HepG2 (cell line): ENCODE measurements around the gene GAL3ST3. TPM values are rescaled to one million over a fixed set of nuclear protein-coding genes. Genes with fewer than 3 reads are reported as not detected.

ENCODE experiments used
- ATF4 ChIP-seq, 2 experiments: fragments of 450-650 bp in 1 of 2; sonication (generic) in 1 of 2; formaldehyde crosslinking; IDR thresholded peaks; 2 replicates each; pipeline versions ENCODE4 v1.5.0 to v1.8.0; 2020 to 2022; ENCODE audit warnings: mild to moderate bottlenecking in 1 of 2, missing genetic modification reagents in 1 of 2
- EED ChIP-seq: sonication (generic); formaldehyde crosslinking; IDR thresholded peaks from 2 replicates; pipeline ENCODE4 v1.5.0; 2020; ENCODE audit warnings: mild to moderate bottlenecking, missing genetic modification reagents
- GMEB2 ChIP-seq: IDR thresholded peaks from 2 replicates; pipeline ENCODE4 v1.6.1; 2016; ENCODE audit warnings: missing biosample characterization, missing genetic modification reagents, low read depth
- HOXA5 ChIP-seq: sonication (generic); formaldehyde crosslinking; IDR thresholded peaks from 2 replicates; pipeline ENCODE4 v1.4.0; 2020; ENCODE audit warnings: missing genetic modification reagents
- HOXA7 ChIP-seq: sonication (generic); formaldehyde crosslinking; IDR thresholded peaks from 2 replicates; pipeline ENCODE4 v1.8.1; 2022; ENCODE audit warnings: mild to moderate bottlenecking, missing genetic modification reagents, moderate library complexity
- KAT7 ChIP-seq: IDR thresholded peaks from 2 replicates; pipeline ENCODE4 v1.6.1; 2018; ENCODE audit warnings: borderline replicate concordance, missing compliant biosample characterization
- KDM6A ChIP-seq: IDR thresholded peaks from 2 replicates; pipeline ENCODE4 v1.6.1; 2016; ENCODE audit warnings: low read depth
- NRL ChIP-seq: sonication (generic); formaldehyde crosslinking; IDR thresholded peaks from 2 replicates; pipeline ENCODE4 v1.5.0; 2020; ENCODE audit warnings: missing genetic modification reagents, mild to moderate bottlenecking, moderate library complexity, borderline replicate concordance
- SNAPC5 ChIP-seq: sonication (generic); formaldehyde crosslinking; IDR thresholded peaks from 2 replicates; pipeline ENCODE4 v1.8.1; 2023; ENCODE audit warnings: mild to moderate bottlenecking, missing genetic modification reagents, borderline replicate concordance
- TEAD2 ChIP-seq: sonication (generic); formaldehyde crosslinking; IDR thresholded peaks from 2 replicates; pipeline ENCODE4 v1.9.0; 2021; ENCODE audit warnings: missing genetic modification reagents
- THYN1 ChIP-seq: sonication (generic); formaldehyde crosslinking; IDR thresholded peaks from 2 replicates; pipeline ENCODE4 v1.8.1; 2023; ENCODE audit warnings: low read depth, mild to moderate bottlenecking, moderate library complexity, missing genetic modification reagents, borderline replicate concordance
- TIGD3 ChIP-seq: sonication (generic); formaldehyde crosslinking; IDR thresholded peaks from 2 replicates; pipeline ENCODE4 v1.5.1; 2020; ENCODE audit warnings: mild to moderate bottlenecking, missing genetic modification reagents, borderline replicate concordance
- ZC3H4 ChIP-seq: sonication (generic); formaldehyde crosslinking; IDR thresholded peaks from 2 replicates; pipeline ENCODE4 v1.4.0; 2020; ENCODE audit warnings: missing genetic modification reagents, borderline replicate concordance
- ZEB1 ChIP-seq: IDR thresholded peaks from 2 replicates; pipeline ENCODE4 v1.6.1; 2012; ENCODE audit warnings: mild to moderate bottlenecking, low read depth, inconsistent platforms; ENCODE audit not compliant: insufficient replicate concordance
- ZFP37 ChIP-seq: sonication (generic); formaldehyde crosslinking; IDR thresholded peaks from 2 replicates; pipeline ENCODE4 v1.4.0; 2020; ENCODE audit warnings: missing genetic modification reagents, borderline replicate concordance
- ZGPAT ChIP-seq: IDR thresholded peaks from 2 replicates; pipeline ENCODE4 v1.6.1; 2016; ENCODE audit warnings: mild to moderate bottlenecking
- ZMYM3 ChIP-seq: sonication (generic); formaldehyde crosslinking; IDR thresholded peaks from 2 replicates; pipeline ENCODE4 v1.5.1; 2020; ENCODE audit warnings: mild to moderate bottlenecking, missing genetic modification reagents
- ZNF430 ChIP-seq: sonication (generic); formaldehyde crosslinking; IDR thresholded peaks from 2 replicates; pipeline ENCODE4 v1.9.0; 2021; ENCODE audit warnings: mild to moderate bottlenecking, missing genetic modification reagents
- ZNF589 ChIP-seq: sonication (generic); formaldehyde crosslinking; conservative IDR thresholded peaks from 2 replicates; pipeline ENCODE4 v1.8.0; 2022; ENCODE audit warnings: mild to moderate bottlenecking, moderate library complexity, missing genetic modification reagents
- ZNF710 ChIP-seq: sonication (generic); formaldehyde crosslinking; IDR thresholded peaks from 2 replicates; pipeline ENCODE4 v1.5.0; 2020; ENCODE audit warnings: mild to moderate bottlenecking, missing genetic modification reagents, borderline replicate concordance
- ZNF816 ChIP-seq: sonication (generic); formaldehyde crosslinking; IDR thresholded peaks from 2 replicates; pipeline ENCODE4 v1.8.0; 2022; ENCODE audit warnings: missing genetic modification reagents, mild to moderate bottlenecking, borderline replicate concordance
- polyA plus RNA-seq, 8 experiments: library from polyadenylated mRNA; depleted of rRNA in 3 of 8; stranded (reverse) in 7 of 8; unstranded in 1 of 8; fragments of >200 nt; fragmentation: Illumina TruSeq in 4 of 8; extraction: Trizol in 4 of 8; gene quantifications; 2 replicates each; pipeline versions ENCODE4 v1.2.1 to v1.2.3, GENCODE V29; 2011 to 2016; ENCODE audit warnings: low read depth in 4 of 8, missing spikeins in 1 of 8, mixed read lengths in 1 of 8; ENCODE audit not compliant: insufficient read depth in 1 of 8
- total RNA-seq, 5 experiments: library from RNA; depleted of rRNA; stranded (reverse); fragments of >200 nt; fragmentation: Illumina TruSeq; extraction: Trizol; gene quantifications; 2 replicates each; pipeline ENCODE4 v1.2.3, GENCODE V29; 2016; ENCODE audit warnings: low read depth in 1 of 5

The GAL3ST3 gene
- total and polyA plus RNA-seq, 2 of the 13 experiments (the other 11 are each of a cell fraction or from before 2014, with no cell fraction given) = not detected

GRCh38 chr11:66069715-66070603 is 21.0 kb upstream of the GAL3ST3 start, which contains the start of gene PACS1 (continued):
- no peak; the same call in 1 of the 2 replicates for TF ChIP-seq KAT7
- TF ChIP-seq ZEB1 = no peak
- no peak for TF ChIP-seq KDM6A
- TF ChIP-seq NRL (CRISPR knock-in tag) = no peak
- TF ChIP-seq TIGD3 (CRISPR knock-in tag) = no peak
- no peak for TF ChIP-seq ATF4 (CRISPR knock-in tag; IDR thresholded peaks at IDR 0.05)
- no peak for TF ChIP-seq THYN1 (CRISPR knock-in tag)
- TF ChIP-seq HOXA5 = no peak
- TF ChIP-seq ZNF816 (CRISPR knock-in tag) = no peak
- TF ChIP-seq ZNF430 (CRISPR knock-in tag) = no peak
- TF ChIP-seq GMEB2 (CRISPR knock-in tag) = no peak
- no peak for TF ChIP-seq ZFP37 (CRISPR knock-in tag)
- no peak for TF ChIP-seq EED (CRISPR knock-in tag)
- TF ChIP-seq ZC3H4 (CRISPR knock-in tag) = no peak
- no peak for TF ChIP-seq ZNF589 (CRISPR knock-in tag)
- no peak for TF ChIP-seq HOXA7 (CRISPR knock-in tag)
- TF ChIP-seq TEAD2 (CRISPR knock-in tag) = no peak
- no peak for TF ChIP-seq ZNF710 (CRISPR knock-in tag)
- TF ChIP-seq ZGPAT = peak; percentile 76; the same call in 1 of the 2 replicates
- no peak for TF ChIP-seq SNAPC5 (CRISPR knock-in tag)
- TF ChIP-seq ZMYM3 = no peak
